ENCODE data around the gene AGPAT3.
A peak's percentile ranks its signal among the peaks of the same experiment; 100 is the strongest.

The AGPAT3 gene

GRCh38 chr21:44018813-44019567, 154.0 kb downstream of the AGPAT3 start:
- DNase-seq (ENCODE audit: low spot score) = no peak

GRCh38 chr21:44019568-44019958, 154.5 kb downstream of the AGPAT3 start:
- peak; percentile 77 for DNase-seq (ENCODE audit: low spot score)

GRCh38 chr21:44020551-44020950, 155.5 kb downstream of the AGPAT3 start:
- DNase-seq (ENCODE audit: low spot score) = peak; percentile 20

GRCh38 chr21:44021064-44021463, 156.0 kb downstream of the AGPAT3 start:
- peak; percentile 35 for DNase-seq (ENCODE audit: low spot score)

GRCh38 chr21:44024257-44024656, 159.2 kb downstream of the AGPAT3 start:
- DNase-seq (ENCODE audit: low spot score) = no peak

GRCh38 chr21:44024887-44025353, 159.9 kb downstream of the AGPAT3 start:
- DNase-seq (ENCODE audit: low spot score) = no peak

- DNase-seq (ENCODE audit: low spot score) = no peak
These were observed 162.7 kb downstream of the AGPAT3 start for GRCh38 chr21:44027607-44028286.

- DNase-seq (ENCODE audit: low spot score) = no peak
These were observed 163.2 kb downstream of the AGPAT3 start for GRCh38 chr21:44028287-44028659.

- no peak for DNase-seq (ENCODE audit: low spot score)
These were observed 164.6 kb downstream of the AGPAT3 start for GRCh38 chr21:44029460-44030087.

- DNase-seq (ENCODE audit: low spot score) = no peak
These were observed 170.2 kb downstream of the AGPAT3 start for GRCh38 chr21:44035244-44035643.

Small RNAs within 50 kb of the gene (small RNA-seq; reads per million reads assigned to genes)
- gene RNU6-1150P (0 reads per million in 2 experiments), gene RNU6-859P (0 reads per million in 2 experiments)
